Measurements from ENCODE around the gene ANKRD11.

DNA sequence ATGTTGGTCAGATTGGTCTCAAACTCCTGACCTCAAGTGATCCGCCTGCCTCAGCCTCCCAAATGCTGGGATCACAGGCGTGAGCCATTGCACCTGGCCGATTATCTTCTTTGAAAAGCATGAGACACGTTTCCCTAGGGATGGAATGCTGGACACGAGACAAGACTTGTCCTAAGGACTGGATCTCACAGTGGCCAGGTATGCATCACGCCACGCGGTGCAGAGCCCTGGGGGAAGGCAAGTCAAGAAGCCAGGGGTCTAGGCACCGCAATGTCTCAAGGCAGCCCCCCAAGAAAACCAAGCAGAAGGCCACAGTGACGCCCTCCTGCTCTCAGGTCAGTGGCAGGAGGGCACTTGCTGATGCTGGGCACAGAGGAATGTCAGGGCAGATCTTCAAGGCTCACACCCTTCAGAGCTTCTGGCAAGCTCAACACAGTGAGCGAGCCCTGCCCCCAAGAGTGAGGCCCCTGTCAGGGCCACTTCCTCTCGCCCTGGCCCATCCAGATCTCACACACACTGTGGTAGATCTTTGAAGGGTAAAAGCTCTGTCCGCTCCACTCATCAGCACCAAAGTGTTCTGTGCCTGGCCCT lies 138.2 kb downstream of the ANKRD11 start:
- TF ChIP-seq EZH2phosphoT487 (conservative IDR thresholded peaks at IDR 0.05; ENCODE audit: low read length) = no peak
- TF ChIP-seq, protein P1, sequence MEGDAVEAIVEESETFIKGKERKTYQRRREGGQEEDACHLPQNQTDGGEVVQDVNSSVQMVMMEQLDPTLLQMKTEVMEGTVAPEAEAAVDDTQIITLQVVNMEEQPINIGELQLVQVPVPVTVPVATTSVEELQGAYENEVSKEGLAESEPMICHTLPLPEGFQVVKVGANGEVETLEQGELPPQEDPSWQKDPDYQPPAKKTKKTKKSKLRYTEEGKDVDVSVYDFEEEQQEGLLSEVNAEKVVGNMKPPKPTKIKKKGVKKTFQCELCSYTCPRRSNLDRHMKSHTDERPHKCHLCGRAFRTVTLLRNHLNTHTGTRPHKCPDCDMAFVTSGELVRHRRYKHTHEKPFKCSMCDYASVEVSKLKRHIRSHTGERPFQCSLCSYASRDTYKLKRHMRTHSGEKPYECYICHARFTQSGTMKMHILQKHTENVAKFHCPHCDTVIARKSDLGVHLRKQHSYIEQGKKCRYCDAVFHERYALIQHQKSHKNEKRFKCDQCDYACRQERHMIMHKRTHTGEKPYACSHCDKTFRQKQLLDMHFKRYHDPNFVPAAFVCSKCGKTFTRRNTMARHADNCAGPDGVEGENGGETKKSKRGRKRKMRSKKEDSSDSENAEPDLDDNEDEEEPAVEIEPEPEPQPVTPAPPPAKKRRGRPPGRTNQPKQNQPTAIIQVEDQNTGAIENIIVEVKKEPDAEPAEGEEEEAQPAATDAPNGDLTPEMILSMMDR (IDR thresholded peaks at IDR 0.05; ENCODE audit: insufficient read depth, low read length, poor library complexity, severe bottlenecking) = no peak

Measured in SU-DHL-6 (cell line).